Body of pancreas (tissue), 4 donors: ENCODE results near the gene LOXL3.

Experiments
- CTCF ChIP-seq, 7 experiments: fragments of 450-650 bp in 4 of 7; fragments of 200-600 bp in 3 of 7; sonication (generic) in 3 of 7; IDR thresholded peaks; one replicate each; pipeline ENCODE4 v1.5.1; 2016 to 2019; ENCODE audit warnings: antibody characterized with exemption in 7 of 7
- POLR2A ChIP-seq, 3 donors: fragments of 450-650 bp; IDR thresholded peaks; one replicate each; pipeline ENCODE4 v1.6.1; 2016; ENCODE audit warnings: antibody characterized with exemption in 3 of 3, mild to moderate bottlenecking in 2 of 3

GRCh38 chr2:74498500-74499266, 55.1 kb downstream of the LOXL3 start:
- TF ChIP-seq POLR2A (IDR thresholded peaks at IDR 0.05) (no peak), CTCF (IDR thresholded peaks at IDR 0.05) (no peak)
